Transverse colon (tissue), 3 donors: ENCODE results near the gene SNURF.

Source experiments
- EP300 ChIP-seq: sonication (generic); formaldehyde crosslinking; IDR thresholded peaks from one replicate; pipeline ENCODE4 v1.6.1; 2017; ENCODE audit warnings: antibody characterized with exemption, low read depth
- POLR2A ChIP-seq: fragments of 450-650 bp; IDR thresholded peaks from one replicate; pipeline ENCODE4 v1.6.1; 2016; ENCODE audit warnings: antibody characterized with exemption, mild to moderate bottlenecking, moderate library complexity
- TF ChIP-seq, protein P1 (sequence below), 5 experiments: fragments of 200-600 bp in 3 of 5; fragments of 450-650 bp in 2 of 5; sonication (generic) in 3 of 5; IDR thresholded peaks; 1 replicate in 2 of 5; 2 replicates in 3 of 5; pipeline ENCODE4 v1.5.1; 2016 to 2017; ENCODE audit warnings: antibody characterized with exemption in 5 of 5, inconsistent platforms in 3 of 5, mild to moderate bottlenecking in 2 of 5, moderate library complexity in 1 of 5

DNA sequence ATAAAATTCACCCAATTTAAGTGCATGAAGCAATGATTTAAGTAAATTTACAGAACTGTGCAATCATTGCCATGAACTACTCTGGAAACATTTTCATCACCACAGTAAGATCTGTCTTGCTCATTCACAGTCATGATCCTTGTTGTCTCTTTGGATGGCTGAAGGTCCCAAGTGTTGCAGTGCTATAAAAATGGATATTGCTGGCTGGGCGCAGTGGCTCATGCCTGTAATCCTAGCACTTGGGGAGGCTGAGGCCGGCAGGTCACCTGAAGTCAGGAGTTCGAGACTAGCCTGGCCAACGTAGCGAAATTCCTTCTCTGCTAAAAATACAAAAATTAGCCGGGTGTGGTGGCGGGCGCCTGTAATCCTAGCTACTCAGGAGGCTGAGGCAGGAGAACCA lies 17.0 kb downstream of the SNURF start:
- TF ChIP-seq POLR2A, result no peak
- TF ChIP-seq, protein P1, sequence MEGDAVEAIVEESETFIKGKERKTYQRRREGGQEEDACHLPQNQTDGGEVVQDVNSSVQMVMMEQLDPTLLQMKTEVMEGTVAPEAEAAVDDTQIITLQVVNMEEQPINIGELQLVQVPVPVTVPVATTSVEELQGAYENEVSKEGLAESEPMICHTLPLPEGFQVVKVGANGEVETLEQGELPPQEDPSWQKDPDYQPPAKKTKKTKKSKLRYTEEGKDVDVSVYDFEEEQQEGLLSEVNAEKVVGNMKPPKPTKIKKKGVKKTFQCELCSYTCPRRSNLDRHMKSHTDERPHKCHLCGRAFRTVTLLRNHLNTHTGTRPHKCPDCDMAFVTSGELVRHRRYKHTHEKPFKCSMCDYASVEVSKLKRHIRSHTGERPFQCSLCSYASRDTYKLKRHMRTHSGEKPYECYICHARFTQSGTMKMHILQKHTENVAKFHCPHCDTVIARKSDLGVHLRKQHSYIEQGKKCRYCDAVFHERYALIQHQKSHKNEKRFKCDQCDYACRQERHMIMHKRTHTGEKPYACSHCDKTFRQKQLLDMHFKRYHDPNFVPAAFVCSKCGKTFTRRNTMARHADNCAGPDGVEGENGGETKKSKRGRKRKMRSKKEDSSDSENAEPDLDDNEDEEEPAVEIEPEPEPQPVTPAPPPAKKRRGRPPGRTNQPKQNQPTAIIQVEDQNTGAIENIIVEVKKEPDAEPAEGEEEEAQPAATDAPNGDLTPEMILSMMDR (IDR thresholded peaks at IDR 0.05), result no peak
- no peak for TF ChIP-seq EP300
